GM23248 (cell line): Measurements from ENCODE around the gene IFRD1.

ENCODE experiments used
- EZH2 ChIP-seq: fragments of 200-600 bp; sonication (generic); IDR thresholded peaks from 2 replicates; pipeline ENCODE4 v1.6.1; 2018; ENCODE audit warnings: antibody characterized with exemption, mild to moderate bottlenecking; ENCODE audit not compliant: insufficient read depth, poor library complexity, severe bottlenecking
- EZH2phosphoT487 ChIP-seq: fragments of 200-600 bp; sonication (generic); IDR thresholded peaks from 2 replicates; pipeline ENCODE4 v1.6.1; 2018; ENCODE audit warnings: antibody characterized with exemption, moderate library complexity, mild to moderate bottlenecking, low read depth; ENCODE audit not compliant: insufficient read depth

DNA sequence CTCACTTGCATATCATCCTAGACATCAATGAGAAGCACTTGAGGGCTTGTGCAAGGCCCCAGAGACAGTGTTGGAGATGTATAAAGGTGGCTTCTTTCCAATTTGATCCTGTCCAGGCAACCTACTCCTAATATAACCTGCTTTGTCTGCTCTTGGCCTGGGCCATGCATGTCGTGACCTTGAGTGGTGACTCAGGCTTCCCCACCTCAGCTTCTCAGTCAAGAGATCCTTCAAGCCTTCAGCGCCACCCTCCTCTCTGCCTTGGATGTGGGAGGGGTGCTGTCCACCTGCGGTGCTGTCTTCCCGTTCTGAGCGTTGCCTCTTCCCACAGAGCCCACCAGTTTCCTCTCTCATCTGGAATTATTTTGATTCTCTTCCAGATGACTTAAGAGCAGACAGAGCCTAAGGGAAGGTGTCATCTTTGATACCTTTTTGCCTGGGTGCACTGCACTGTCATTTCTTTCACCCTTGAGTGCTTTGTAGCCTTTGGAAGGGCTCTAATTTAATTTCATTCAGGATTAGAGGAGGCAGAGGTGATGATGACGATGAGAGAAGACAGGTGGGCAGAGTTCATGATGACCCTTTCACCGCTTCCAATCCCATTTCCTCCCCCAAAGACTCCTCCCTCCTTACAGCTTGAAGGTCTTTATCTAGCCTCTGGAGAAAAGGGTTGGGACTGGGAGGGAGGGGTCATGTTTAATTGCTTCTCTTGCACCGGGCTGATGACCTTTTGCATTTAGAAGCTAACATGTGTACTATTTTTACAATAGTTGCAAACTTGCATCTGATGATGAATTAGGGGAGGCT, 37.4 kb downstream of the IFRD1 start:
- no peak for TF ChIP-seq EZH2
- no peak for TF ChIP-seq EZH2phosphoT487
